Measurements from ENCODE around the gene EPS8L2. TPM values are rescaled to one million over a fixed set of nuclear protein-coding genes. Genes with fewer than 3 reads are reported as not detected.

The EPS8L2 gene
- total RNA-seq, 4 donors from 2014 or later = 107 to 193 (median 140) TPM

DNA sequence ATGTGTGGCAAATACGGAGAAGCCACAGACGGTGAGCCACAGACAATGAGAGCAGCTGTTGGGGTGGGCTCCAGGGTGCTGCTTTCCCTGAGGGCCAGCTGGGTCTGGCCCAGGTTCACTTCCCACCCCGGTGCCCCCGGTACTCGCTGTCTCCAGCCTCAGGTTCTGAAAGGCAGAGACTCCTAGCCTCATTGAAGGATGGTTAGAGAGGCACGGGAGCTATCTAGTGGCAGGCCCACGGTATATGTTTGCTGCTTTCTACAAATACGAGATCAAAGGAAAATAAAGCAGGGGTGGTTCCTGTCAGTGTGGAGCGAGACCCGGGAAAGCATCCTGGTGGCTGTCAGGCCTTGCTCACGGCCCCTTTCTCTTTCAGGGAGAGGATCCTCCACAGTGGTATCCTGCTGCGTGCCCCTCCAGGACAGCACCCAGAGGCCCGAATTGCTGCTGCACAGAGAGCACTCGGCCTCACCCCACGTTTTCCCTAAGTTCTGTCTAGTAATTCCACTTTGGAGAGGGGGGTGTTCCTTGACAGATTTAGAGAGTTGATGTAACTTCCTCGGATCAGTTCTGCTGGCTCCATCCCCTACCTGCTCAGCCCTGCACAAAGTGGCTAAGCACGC, 7.4 kb upstream of the EPS8L2 start:
- no peaks in the 10 kb centered on the region for H3K9me3 ChIP-seq
- peak overlapping the region; percentile 99 for H3K27ac ChIP-seq
- no peak for TF ChIP-seq POLR2A (IDR thresholded peaks at IDR 0.05)
- no peak for TF ChIP-seq POLR2AphosphoS5 (IDR thresholded peaks at IDR 0.05)
- no peak for TF ChIP-seq EP300 (IDR thresholded peaks at IDR 0.05)
- TF ChIP-seq, protein P1, sequence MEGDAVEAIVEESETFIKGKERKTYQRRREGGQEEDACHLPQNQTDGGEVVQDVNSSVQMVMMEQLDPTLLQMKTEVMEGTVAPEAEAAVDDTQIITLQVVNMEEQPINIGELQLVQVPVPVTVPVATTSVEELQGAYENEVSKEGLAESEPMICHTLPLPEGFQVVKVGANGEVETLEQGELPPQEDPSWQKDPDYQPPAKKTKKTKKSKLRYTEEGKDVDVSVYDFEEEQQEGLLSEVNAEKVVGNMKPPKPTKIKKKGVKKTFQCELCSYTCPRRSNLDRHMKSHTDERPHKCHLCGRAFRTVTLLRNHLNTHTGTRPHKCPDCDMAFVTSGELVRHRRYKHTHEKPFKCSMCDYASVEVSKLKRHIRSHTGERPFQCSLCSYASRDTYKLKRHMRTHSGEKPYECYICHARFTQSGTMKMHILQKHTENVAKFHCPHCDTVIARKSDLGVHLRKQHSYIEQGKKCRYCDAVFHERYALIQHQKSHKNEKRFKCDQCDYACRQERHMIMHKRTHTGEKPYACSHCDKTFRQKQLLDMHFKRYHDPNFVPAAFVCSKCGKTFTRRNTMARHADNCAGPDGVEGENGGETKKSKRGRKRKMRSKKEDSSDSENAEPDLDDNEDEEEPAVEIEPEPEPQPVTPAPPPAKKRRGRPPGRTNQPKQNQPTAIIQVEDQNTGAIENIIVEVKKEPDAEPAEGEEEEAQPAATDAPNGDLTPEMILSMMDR (IDR thresholded peaks at IDR 0.05) = no peak
- no peak overlapping the region for H3K4me3 ChIP-seq
- DNase-seq (ENCODE audit: low spot score in 2 of 2) = no peak
- H3K36me3 ChIP-seq = peaks cover 13% of the 10 kb centered on the region
- H3K27me3 ChIP-seq = no peaks in the 10 kb centered on the region
- 76% methylated on average over 16 of the region's 17 CpGs for WGBS
- H3K4me1 ChIP-seq = peaks cover 65% of the 10 kb centered on the region

DNA sequence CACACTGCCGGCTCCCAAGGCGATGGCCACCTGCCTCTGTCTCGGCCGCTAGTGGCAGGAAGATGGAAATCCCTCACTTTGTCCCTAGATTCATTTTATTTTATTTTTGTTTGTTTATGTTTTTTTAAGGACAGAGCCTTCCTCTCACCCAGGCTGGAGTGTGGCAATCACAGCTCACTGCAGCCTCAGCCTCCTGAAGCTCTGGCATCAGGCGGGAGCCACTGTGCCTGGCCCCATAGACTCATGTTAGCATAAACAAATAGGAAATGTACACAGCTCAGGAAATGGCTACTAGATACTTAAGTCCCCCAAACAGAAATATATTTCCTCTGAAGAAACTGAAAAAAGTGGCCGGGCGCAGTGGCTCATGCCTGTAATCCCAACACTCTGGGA, 6.9 kb upstream of the EPS8L2 start:
- no peak overlapping the region for H3K4me3 ChIP-seq
- WGBS = over 99% methylated on average over 7 of the region's 7 CpGs
- H3K27me3 ChIP-seq = no peaks in the 10 kb centered on the region
- no peaks in the 10 kb centered on the region for H3K9me3 ChIP-seq
- H3K4me1 ChIP-seq = peaks cover 61% of the 10 kb centered on the region
- DNase-seq (ENCODE audit: low spot score in 2 of 2) = no peak
- H3K27ac ChIP-seq = no peak overlapping the region
- TF ChIP-seq POLR2AphosphoS5 (IDR thresholded peaks at IDR 0.05) (no peak), EP300 (IDR thresholded peaks at IDR 0.05) (no peak), POLR2A (IDR thresholded peaks at IDR 0.05) (no peak)
- TF ChIP-seq, protein P1 (IDR thresholded peaks at IDR 0.05) = no peak
- peaks cover 13% of the 10 kb centered on the region for H3K36me3 ChIP-seq

DNA sequence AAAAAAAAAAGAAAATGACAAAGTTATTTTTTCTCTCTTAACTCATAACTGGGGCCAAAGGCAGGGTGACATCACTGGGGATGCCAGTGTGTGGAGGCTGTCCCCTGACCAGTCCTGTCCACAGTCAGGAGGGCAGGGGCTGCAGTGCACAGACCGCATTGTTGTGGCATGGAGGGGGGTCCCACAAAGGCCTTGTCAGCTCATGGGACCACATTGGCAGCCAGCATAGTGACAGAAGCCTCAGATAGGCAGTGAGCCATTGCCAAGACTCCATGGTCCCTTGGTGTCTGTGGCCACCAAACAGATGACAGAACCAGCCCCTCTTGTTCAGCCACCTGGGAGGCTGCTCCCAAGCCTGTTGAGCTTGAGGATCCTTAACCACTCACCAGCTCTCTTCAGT, 6.3 kb upstream of the EPS8L2 start:
- Histone ChIP-seq H3K9me3 (no peaks in the 10 kb centered on the region), H3K36me3 (peaks cover 13% of the 10 kb centered on the region), H3K27me3 (no peaks in the 10 kb centered on the region), H3K4me1 (peaks cover 61% of the 10 kb centered on the region), H3K27ac (no peak overlapping the region), H3K4me3 (no peak overlapping the region)
- no peak for TF ChIP-seq EP300 (IDR thresholded peaks at IDR 0.05)
- TF ChIP-seq, protein P1 (IDR thresholded peaks at IDR 0.05) = no peak
- no peak for TF ChIP-seq POLR2A (IDR thresholded peaks at IDR 0.05)
- no peak for TF ChIP-seq POLR2AphosphoS5 (IDR thresholded peaks at IDR 0.05)
- no peak for DNase-seq (ENCODE audit: low spot score in 2 of 2)
- WGBS = 100% methylated on average over 1 of the region's 1 CpG

DNA sequence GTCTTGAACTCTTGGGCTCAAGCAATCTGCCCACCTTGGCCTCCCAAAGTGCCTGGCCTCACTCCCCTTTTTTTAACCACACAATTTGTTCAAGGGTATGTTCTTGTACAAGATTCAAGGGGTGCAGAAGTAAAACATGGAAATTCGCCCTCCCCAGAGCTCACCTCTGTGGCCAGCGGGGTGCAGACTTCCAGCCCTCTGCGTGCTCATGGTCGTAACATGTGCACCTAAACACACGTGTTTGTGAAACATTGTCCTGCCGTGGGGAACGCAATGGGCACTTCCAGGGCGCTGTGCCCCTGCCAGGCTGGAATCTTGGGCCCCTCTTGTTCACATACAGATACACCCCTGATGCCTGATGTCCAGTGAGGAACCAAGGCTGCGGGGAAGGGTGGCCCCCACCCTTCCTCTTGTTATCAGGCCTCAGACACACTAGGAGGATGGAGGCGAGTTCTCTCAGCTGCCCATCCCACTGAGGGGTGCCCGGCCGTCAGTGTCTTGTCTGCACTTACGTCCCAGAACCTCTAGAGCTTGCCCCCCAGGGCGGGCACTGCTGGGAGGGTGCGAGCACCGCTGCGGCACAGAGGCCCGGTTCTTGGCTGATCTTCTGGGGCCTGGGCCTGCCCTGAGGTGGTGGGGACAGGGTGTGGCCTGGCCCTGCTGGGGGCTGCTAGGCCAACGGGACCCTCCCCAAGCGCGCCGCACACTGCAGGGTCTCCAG, 4.1 kb upstream of the EPS8L2 start:
- H3K4me3 ChIP-seq = no peak overlapping the region
- H3K9me3 ChIP-seq = no peaks in the 10 kb centered on the region
- H3K4me1 ChIP-seq = peaks cover 75% of the 10 kb centered on the region
- H3K27ac ChIP-seq = peak overlapping the region; percentile 46
- peak in 1 of 2 donors; percentile 66 for DNase-seq (ENCODE audit: low spot score in 2 of 2)
- no peaks in the 10 kb centered on the region for H3K27me3 ChIP-seq
- WGBS = 90% methylated on average over 18 of the region's 22 CpGs
- TF ChIP-seq POLR2A (IDR thresholded peaks at IDR 0.05) (no peak), POLR2AphosphoS5 (IDR thresholded peaks at IDR 0.05) (no peak), EP300 (IDR thresholded peaks at IDR 0.05) (no peak)
- TF ChIP-seq, protein P1 (IDR thresholded peaks at IDR 0.05) = no peak
- H3K36me3 ChIP-seq = peaks cover 13% of the 10 kb centered on the region

All from suprapubic skin (tissue), 4 donors.